Activated CD8-positive, alpha-beta memory T cell treated with anti-CD3 and anti-CD28 coated beads for 48 hours (primary cell): ENCODE data around the gene JAG2.

Experiments used
- DNase-seq, 3 experiments: peaks; one replicate each; pipeline ENCODE4 v3.0.0-alpha.2; 2020; ENCODE audit warnings: low read depth in 2 of 3, low spot score in 2 of 3

Gene JAG2

GRCh38 chr14:105139831-105140239, 28.7 kb downstream of the JAG2 start:
- DNase-seq = no peak

- DNase-seq = no peak
These were observed 29.3 kb downstream of the JAG2 start for GRCh38 chr14:105139212-105139825.

GRCh38 chr14:105138551-105139111, 29.9 kb downstream of the JAG2 start:
- DNase-seq = no peak

GRCh38 chr14:105138021-105138541, 30.5 kb downstream of the JAG2 start:
- DNase-seq = no peak

- DNase-seq = no peak
These were observed 31.0 kb downstream of the JAG2 start for GRCh38 chr14:105137481-105138020.

- DNase-seq = no peak
These were observed 31.9 kb downstream of the JAG2 start for GRCh38 chr14:105136401-105137322.

GRCh38 chr14:105135700-105136395, 32.7 kb downstream of the JAG2 start:
- no peak for DNase-seq

- no peak for DNase-seq
These were observed 35.5 kb downstream of the JAG2 start for GRCh38 chr14:105132921-105133654.

GRCh38 chr14:105131241-105131640, 37.3 kb downstream of the JAG2 start:
- DNase-seq = no peak

- DNase-seq = no peak
These were observed 40.5 kb downstream of the JAG2 start for GRCh38 chr14:105128059-105128458.

GRCh38 chr14:105126981-105127329, 41.6 kb downstream of the JAG2 start:
- DNase-seq = no peak

GRCh38 chr14:105126126-105126980, 42.2 kb downstream of the JAG2 start:
- no peak for DNase-seq

GRCh38 chr14:105124823-105125222, 43.8 kb downstream of the JAG2 start:
- no peak for DNase-seq

GRCh38 chr14:105123981-105124765, 44.4 kb downstream of the JAG2 start:
- DNase-seq = no peak

GRCh38 chr14:105123064-105123665, 45.4 kb downstream of the JAG2 start:
- DNase-seq = no peak

- no peak for DNase-seq
These were observed 48.5 kb downstream of the JAG2 start for GRCh38 chr14:105120056-105120455.

- DNase-seq = no peak
These were observed 49.1 kb downstream of the JAG2 start for GRCh38 chr14:105119408-105120025.
